ENCODE results near the gene CARNS1.
"Not testable (repeated sequence)": the region's sequence is repeated elsewhere in the genome, so short reads cannot be mapped to it uniquely, and the experiment has no call there.

Gene CARNS1

DNA sequence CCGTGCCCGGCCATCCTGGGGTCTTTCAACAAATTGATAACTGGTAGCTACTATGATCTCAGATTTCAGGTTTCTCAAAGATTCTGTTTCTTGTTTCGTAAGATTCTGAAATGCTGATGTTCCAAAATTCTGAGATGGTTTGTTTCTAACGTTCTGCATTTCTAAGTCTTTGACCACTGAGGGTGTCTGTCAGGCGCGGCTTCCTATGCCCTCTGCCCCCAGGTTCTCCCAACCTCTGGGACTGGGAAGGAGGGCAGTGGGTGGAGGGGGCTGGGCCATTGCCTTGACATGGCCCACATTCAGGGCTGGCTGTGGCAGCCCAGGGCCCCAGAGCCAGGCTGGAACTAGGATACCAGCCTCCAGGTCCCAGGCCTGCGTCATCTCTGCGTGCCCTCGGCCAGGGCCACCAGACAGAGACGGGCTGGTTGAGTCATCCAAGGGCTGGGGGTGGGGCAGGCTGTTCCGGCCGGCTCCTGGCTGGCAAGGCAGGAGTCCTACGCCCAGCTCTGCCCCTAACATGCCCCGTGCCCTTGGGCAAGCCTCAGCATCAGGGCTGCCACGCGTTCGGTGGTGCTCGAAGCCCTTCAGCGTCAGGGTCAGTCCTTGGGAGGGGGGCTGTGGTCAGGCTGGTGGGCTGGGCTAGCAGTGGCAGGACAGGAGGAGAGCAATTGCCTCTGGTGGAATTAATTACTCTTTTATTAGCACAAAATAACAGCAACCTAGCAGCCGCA, 48.4 kb downstream of the CARNS1 start:
- Histone ChIP-seq H3K36me3 (ENCODE audit: insufficient read depth, low read length) (no peaks in the 10 kb centered on the region), H3K9me3 (ENCODE audit: low read depth, low read length) (no peaks in the 10 kb centered on the region), H3K27ac (peak overlapping the region; percentile 75), H3K4me3 (peak overlapping the region; percentile 94), H3K9ac (ENCODE audit: insufficient read length) (peak overlapping the region; percentile 76)
- no peak for DNase-seq (ENCODE audit: low read depth, low spot score)
- TF ChIP-seq POLR2AphosphoS5 (IDR thresholded peaks at IDR 0.05; ENCODE audit: borderline replicate concordance, low read depth, low read length): no peak; the same call in 1 of the 2 replicates
- TF ChIP-seq EZH2 (IDR thresholded peaks at IDR 0.05): no peak
- no peak for TF ChIP-seq FOXP2 (optimal IDR thresholded peaks at IDR 0.05; ENCODE audit: control extremely low read depth, extremely low read length, insufficient read depth)

DNA sequence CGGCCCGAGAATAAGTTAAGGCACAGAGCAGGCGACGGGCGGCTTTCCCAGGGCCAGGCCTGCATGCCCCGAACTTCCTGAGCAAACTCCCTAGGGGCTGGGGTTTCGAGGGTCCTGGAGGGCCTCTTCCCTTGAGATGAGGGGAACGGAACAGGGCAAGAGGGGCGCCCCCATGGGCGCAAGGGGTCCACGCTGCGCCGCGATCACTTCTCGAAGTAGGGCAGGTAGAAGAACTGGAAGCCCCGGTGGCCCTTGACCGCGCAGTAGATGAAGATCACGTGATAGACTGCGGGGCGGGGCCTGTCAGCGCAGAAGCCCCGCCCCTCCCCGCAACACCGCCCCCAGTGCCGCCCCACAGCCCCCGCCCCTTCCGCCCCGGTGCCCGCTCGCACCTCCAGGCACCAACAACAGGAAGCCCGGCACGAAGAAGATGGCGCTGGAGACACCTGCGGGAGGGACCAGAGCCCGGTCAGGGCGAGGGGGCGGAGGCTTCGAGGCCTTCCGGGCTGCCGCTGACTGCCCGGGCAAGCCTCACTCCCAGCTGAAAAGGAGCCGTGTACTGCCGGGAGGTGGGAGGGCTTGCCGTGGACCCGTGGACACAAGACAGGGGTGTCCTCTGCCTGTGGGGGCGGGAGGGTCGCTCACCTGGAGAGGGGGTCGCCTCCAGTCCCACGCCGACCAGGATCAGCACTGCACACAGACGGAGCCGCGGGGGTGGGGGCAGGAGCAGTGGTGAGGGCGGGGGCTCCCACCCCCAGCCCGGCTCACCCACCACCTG, 49.1 kb downstream of the CARNS1 start:
- Histone ChIP-seq H3K9me3 (ENCODE audit: low read depth, low read length) (no peaks in the 10 kb centered on the region), H3K4me3 (peak overlapping the region; percentile 94), H3K27ac (peak overlapping the region; percentile 75), H3K36me3 (ENCODE audit: insufficient read depth, low read length) (no peaks in the 10 kb centered on the region), H3K9ac (ENCODE audit: insufficient read length) (peak overlapping the region; percentile 86)
- TF ChIP-seq FOXP2 (optimal IDR thresholded peaks at IDR 0.05; ENCODE audit: control extremely low read depth, extremely low read length, insufficient read depth) (no peak), EZH2 (IDR thresholded peaks at IDR 0.05) (no peak), POLR2AphosphoS5 (IDR thresholded peaks at IDR 0.05; ENCODE audit: borderline replicate concordance, low read depth, low read length) (peak; percentile 87)
- DNase-seq (ENCODE audit: low read depth, low spot score): peak; percentile 10

DNA sequence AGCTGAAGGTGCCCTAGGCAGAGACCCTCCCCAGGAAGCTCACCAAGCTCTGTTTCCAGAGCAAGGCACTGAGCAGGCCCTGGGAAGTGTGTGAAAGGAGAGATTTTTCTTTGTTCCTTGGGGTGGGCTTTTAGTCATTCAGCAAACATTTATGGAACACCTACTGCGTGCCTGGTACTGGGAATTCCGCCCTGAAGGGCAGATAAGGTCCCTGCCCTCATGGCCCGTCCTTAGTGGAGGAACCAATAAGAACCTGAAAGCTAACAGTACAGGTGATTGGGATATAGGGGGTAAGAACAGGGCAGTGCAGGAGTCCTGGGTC, 49.7 kb downstream of the CARNS1 start:
- no peak for DNase-seq (ENCODE audit: low read depth, low spot score)

DNA sequence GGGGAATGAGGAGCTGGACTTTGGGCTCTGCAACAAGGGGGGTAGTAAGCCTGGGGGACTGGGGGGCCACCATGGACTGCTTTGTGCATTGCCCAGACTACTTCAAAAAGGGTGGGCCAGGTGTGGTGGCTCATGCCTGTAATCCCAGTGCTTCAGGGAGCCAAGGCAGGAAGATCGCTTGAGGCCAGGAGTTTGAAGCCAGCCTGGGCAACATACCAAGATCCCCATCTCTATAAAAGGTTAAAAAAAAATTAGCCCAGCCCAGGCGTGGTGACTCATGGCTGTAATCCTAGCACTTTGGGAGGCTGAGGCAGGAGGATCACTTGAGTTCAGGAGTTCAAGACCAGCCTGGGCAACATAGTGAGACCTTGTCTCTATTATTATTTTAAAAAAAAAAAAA, 50.1 kb downstream of the CARNS1 start:
- not testable (repeated sequence) for H3K27ac ChIP-seq; H3K9ac ChIP-seq (ENCODE audit: insufficient read length); H3K36me3 ChIP-seq (ENCODE audit: insufficient read depth, low read length); H3K9me3 ChIP-seq (ENCODE audit: low read depth, low read length); DNase-seq (ENCODE audit: low read depth, low spot score)
- peak overlapping the region; percentile 94 for H3K4me3 ChIP-seq

More for the DNA sequence above, 49.7 kb downstream of the CARNS1 start:
- TF ChIP-seq POLR2AphosphoS5 (IDR thresholded peaks at IDR 0.05; ENCODE audit: borderline replicate concordance, low read depth, low read length): no peak
- no peak for TF ChIP-seq FOXP2 (optimal IDR thresholded peaks at IDR 0.05; ENCODE audit: control extremely low read depth, extremely low read length, insufficient read depth)
- no peak for TF ChIP-seq EZH2 (IDR thresholded peaks at IDR 0.05)
- H3K9ac ChIP-seq (ENCODE audit: insufficient read length): peak overlapping the region; percentile 86
- H3K36me3 ChIP-seq (ENCODE audit: insufficient read depth, low read length): no peaks in the 10 kb centered on the region
- no peak overlapping the region; the same call in 1 of the 2 replicates for H3K27ac ChIP-seq
- no peaks in the 10 kb centered on the region for H3K9me3 ChIP-seq (ENCODE audit: low read depth, low read length)
- peak overlapping the region; percentile 94 for H3K4me3 ChIP-seq

DNA sequence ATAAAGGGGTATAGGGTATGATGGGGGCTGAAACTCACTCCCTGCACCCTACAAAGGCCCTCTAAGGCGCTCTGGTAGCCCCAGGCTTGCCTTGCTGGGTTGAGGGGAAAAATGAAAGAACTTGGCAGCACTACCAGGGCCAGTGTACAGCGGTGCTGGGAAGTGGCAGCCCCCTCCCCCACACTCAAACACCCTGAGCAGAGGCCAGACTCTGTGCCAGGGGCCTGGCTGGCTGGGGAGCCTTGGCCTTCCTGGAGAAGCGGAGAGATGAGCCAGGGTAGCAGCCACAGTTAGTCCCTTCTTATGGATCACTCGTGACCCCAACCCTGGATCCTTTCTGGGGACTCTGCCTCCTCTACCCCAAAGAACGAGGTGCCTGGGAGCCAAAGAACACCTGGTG, 50.9 kb downstream of the CARNS1 start:
- no peak for DNase-seq (ENCODE audit: low read depth, low spot score)
- no peaks in the 10 kb centered on the region for H3K9me3 ChIP-seq (ENCODE audit: low read depth, low read length)
- H3K9ac ChIP-seq (ENCODE audit: insufficient read length): no peak overlapping the region
- no peaks in the 10 kb centered on the region for H3K36me3 ChIP-seq (ENCODE audit: insufficient read depth, low read length)
- no peak overlapping the region for H3K4me3 ChIP-seq
- TF ChIP-seq POLR2AphosphoS5 (IDR thresholded peaks at IDR 0.05; ENCODE audit: borderline replicate concordance, low read depth, low read length): 0 out of 2 replicates have a peak, but pooled peaks have one; percentile 4
- TF ChIP-seq FOXP2 (optimal IDR thresholded peaks at IDR 0.05; ENCODE audit: control extremely low read depth, extremely low read length, insufficient read depth): no peak
- no peak for TF ChIP-seq EZH2 (IDR thresholded peaks at IDR 0.05)
- no peak overlapping the region for H3K27ac ChIP-seq

DNA sequence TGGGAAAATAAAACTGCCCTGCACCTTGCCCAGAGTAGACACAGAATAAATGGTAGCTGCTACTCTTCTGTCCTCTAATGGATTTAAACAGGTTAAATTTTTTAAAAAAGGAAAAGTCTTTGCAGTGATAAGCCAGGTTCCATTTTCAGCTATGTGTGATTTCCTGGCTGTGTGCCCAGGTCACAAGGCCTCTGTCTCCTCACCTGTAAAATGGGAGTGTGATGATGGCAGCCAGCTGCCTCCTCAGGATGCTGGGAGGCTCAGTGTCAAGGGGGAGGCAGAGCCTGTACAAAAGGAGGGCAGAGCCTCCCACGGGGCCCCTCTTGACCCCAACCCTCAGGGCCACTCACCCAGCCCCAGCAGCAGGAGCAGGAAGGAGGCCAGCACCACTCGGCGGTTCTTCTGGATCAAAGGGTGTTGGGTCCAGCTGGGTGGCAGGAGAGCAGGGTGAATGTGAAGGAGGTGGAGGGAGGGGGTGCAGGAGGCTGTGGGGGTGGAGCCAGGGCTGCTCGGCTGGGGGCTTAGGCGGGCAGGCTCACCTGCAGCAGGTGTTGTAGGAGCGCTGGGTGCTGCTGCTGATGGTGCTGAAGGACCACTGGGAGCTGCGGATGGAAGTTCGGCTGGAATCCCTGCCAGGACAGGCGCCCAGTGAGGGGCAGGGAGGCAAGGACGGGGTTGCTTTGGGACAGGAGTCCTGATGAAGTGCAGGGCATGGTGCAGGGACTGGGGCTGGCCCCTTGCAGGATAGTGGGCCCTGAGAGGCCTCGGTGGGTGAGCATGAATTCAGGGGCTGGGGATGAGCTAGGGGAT, 51.7 kb downstream of the CARNS1 start:
- DNase-seq (ENCODE audit: low read depth, low spot score): no peak
- no peak overlapping the region for H3K27ac ChIP-seq
- no peaks in the 10 kb centered on the region for H3K9me3 ChIP-seq (ENCODE audit: low read depth, low read length)
- TF ChIP-seq FOXP2 (optimal IDR thresholded peaks at IDR 0.05; ENCODE audit: control extremely low read depth, extremely low read length, insufficient read depth) (no peak), EZH2 (IDR thresholded peaks at IDR 0.05) (no peak), POLR2AphosphoS5 (IDR thresholded peaks at IDR 0.05; ENCODE audit: borderline replicate concordance, low read depth, low read length) (no peak)
- H3K9ac ChIP-seq (ENCODE audit: insufficient read length): no peak overlapping the region
- no peak overlapping the region for H3K4me3 ChIP-seq
- no peaks in the 10 kb centered on the region for H3K36me3 ChIP-seq (ENCODE audit: insufficient read depth, low read length)

DNA sequence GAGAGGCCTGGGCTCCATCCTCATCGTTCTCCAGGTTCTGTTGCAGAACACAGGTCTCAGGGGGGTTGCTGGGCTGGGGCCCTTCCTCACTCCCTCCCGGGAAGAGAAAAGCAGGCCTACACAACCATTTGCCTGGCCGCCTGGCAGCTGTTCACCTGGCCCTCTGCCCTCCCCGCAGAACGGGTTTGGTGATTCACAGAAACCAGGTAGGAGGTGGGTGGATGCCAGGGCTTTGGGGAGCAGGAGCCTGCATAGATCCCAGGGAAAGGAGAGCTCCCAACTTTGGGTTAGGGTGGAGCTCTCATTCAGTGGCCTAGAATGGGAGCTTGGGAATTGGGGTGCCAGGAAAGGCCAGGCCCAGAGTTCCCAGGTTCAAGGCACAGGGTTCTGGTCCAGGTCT, 52.6 kb downstream of the CARNS1 start:
- no peak for DNase-seq (ENCODE audit: low read depth, low spot score)
- H3K27ac ChIP-seq: no peak overlapping the region
- H3K36me3 ChIP-seq (ENCODE audit: insufficient read depth, low read length): no peaks in the 10 kb centered on the region
- no peak for TF ChIP-seq EZH2 (IDR thresholded peaks at IDR 0.05)
- H3K4me3 ChIP-seq: peak overlapping the region; percentile 91
- no peaks in the 10 kb centered on the region for H3K9me3 ChIP-seq (ENCODE audit: low read depth, low read length)
- H3K9ac ChIP-seq (ENCODE audit: insufficient read length): peak overlapping the region; percentile 82

DNA sequence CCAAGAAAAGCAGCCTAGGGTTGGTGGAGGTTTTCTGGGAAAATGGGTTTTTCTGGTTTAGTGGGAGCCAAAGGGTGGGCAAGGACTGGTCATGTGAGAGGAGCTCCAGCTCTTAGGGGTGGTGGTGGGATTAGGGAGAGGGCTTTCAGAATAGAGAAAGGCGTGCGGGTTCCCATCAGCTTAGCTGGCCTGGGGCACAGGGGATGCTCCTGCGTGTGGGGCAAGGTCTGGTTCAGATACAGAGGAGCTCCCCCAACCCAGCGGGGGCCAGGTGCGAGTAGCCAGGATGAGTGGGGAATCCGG, 52.9 kb downstream of the CARNS1 start:
- Histone ChIP-seq H3K4me3 (peak overlapping the region; percentile 91), H3K9ac (ENCODE audit: insufficient read length) (peak overlapping the region; percentile 82), H3K36me3 (ENCODE audit: insufficient read depth, low read length) (no peaks in the 10 kb centered on the region), H3K9me3 (ENCODE audit: low read depth, low read length) (no peaks in the 10 kb centered on the region), H3K27ac (no peak overlapping the region)
- DNase-seq (ENCODE audit: low read depth, low spot score): no peak
- TF ChIP-seq POLR2AphosphoS5 (IDR thresholded peaks at IDR 0.05; ENCODE audit: borderline replicate concordance, low read depth, low read length) (no peak), FOXP2 (optimal IDR thresholded peaks at IDR 0.05; ENCODE audit: control extremely low read depth, extremely low read length, insufficient read depth) (no peak)
